ENCODE measurements around the gene HTRA2.

HTRA2 gene

DNA sequence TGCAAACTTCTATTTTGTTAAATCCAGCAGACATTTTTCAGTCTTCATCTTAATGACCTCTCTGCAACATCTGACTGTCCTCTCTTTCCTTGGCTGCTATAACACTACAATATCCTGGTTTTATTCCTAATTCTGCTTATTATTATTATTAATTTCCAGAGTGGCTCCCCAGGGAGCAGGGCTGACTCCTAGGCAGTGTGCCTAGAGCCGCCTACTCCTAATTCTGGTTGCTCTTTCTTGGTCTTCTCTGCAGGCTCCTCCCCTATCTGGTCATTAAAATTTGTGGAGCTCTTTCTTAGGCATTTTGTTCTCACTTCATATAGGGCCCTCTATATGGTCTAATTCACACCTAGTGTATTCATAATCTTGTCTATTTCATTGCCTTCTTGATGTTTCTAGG lies 13.2 kb downstream of the HTRA2 start:
- DNase-seq (ENCODE audit: low read depth in 3 of 3): no peak

DNA sequence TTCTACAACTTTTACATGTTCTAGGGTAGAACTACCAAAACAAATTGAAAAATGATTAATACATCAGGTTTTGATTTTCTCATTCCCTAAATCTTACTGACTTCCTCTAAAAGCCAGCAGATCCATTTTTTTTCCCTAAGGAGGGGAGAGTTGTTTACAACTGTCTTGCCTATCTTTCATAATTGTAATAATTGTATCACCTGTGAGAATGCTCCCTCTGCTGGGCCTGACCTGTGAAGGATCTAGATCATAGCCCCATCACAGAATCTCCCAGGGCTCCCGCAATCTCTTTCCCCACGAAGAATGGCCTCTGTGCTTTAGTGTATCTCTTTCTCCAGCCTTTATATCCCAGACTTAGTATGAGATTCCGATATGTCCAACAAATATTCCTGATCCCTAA lies 14.9 kb downstream of the HTRA2 start:
- no peak for DNase-seq (ENCODE audit: low read depth in 3 of 3)

GRCh38 chr2:74546004-74546403 lies 16.3 kb downstream of the HTRA2 start:
- DNase-seq (ENCODE audit: low read depth in 3 of 3): no peak

- DNase-seq (ENCODE audit: low read depth in 3 of 3): no peak
These were observed 18.7 kb downstream of the HTRA2 start for GRCh38 chr2:74548285-74548899.

- no peak for DNase-seq (ENCODE audit: low read depth in 3 of 3)
These were observed 19.4 kb downstream of the HTRA2 start for GRCh38 chr2:74548900-74549826.

DNA sequence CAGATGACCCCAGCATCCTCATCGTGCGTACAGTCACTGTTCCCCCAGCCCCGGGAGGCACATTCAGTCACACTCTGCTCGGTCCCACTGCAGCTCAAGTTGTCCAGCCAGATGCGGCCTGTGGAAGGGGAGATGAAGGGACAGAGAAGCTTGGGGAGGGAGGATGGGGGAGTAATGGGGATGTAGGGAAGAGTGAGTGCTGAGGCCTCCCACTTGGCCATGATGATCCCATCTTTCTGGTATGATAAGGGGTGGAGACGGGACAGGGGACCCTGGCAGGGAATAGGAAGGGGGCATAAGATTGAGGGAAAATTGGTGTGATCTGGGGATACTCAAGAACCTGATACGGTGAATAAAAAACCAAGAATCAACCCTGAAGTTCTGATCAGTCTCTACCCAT lies 20.5 kb downstream of the HTRA2 start:
- DNase-seq (ENCODE audit: low read depth in 3 of 3): no peak

GRCh38 chr2:74551530-74551929 lies 21.8 kb downstream of the HTRA2 start:
- DNase-seq (ENCODE audit: low read depth in 3 of 3): no peak

DNA sequence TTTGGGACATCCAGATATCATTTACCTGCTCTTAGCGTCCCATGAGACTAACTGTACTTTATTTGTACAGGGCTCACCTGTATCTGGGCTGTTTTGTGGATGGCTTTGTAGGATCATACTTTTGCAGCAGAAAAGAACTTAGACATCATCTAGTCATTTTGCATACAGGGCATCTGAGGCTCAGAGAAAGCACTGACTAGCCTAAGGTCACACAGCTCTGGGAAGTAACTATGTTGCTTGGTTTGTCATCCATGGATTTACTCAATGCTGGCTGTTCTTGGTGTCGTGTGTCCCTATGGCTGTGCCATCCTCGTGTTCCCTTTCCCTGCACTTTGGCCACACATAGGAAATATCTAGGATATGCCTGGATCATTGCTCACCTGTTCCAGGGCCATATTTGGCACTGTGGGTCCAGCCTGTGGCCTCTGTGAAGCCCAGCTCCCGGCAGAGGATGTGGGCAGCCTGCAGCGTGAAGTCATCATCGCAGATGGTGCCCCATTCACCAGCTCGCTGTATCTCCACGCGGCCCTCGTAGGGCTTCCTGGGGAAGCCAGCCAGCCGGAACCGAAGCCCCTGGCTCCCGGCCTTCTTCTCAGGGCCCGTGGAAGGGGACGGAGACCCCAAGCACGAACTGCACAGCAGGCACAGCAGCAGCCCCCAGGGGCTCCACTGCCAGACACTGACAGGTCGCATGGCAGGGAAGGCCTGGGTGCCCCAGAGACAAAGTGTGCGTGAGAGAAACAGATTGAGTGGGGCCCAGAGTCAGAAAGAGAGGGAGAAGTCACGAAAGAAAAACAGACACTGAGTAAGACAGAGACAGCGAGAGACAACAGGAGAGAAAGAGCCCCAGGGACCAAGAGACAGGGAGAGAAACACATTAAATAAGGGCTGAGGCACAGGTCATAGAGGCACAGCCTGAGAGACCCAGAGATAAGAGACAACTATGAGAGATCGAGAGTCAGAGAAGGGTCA lies 22.5 kb downstream of the HTRA2 start:
- DNase-seq (ENCODE audit: low read depth in 3 of 3): no peak

GRCh38 chr2:74552914-74553811 lies 23.4 kb downstream of the HTRA2 start:
- DNase-seq (ENCODE audit: low read depth in 3 of 3): no peak

- peak; percentile 67 to 83 (median 74) for DNase-seq (ENCODE audit: low read depth in 3 of 3)
These were observed 24.4 kb downstream of the HTRA2 start, which contains the start of the genes DOK1 and LOXL3 for GRCh38 chr2:74553892-74554819. Gene DOK1 (plus strand): TSS chr2:74554720. CDS start chr2:74554755, 35 bp downstream. Gene LOXL3 (minus strand): TSS chr2:74553942. CDS start chr2:74552634, 1,308 bp downstream.

DNA sequence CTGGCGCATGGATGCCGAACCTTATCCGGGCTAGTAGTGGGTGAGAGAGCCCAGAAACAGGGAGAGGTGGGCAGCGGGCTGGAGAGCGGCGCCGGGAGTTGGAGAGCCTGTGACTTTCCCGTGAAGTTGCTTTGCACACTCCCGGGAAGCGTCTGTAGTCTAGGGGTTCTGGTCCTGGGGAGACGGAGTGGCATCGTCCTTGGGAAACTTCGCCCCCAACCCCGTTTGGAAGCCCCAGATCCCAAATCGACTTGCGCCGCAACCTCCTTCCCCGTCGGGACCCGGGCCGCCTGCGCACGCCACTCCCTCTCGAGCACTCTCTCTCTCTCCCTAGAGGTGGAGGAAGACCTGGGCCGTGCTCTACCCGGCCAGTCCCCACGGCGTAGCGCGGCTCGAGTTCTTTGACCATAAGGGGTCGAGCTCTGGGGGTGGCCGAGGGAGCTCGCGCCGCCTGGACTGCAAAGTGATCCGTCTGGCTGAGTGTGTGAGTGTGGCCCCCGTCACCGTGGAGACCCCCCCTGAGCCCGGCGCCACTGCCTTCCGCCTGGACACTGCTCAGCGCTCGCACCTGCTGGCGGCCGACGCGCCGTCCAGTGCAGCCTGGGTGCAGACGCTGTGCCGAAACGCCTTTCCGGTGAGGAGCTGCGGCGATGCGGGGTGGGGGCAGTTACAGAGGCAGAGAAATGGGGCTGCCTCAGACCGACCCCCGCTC lies 25.2 kb downstream of the HTRA2 start:
- peak in 1 of 3 experiments; percentile 39 for DNase-seq (ENCODE audit: low read depth in 3 of 3)

- DNase-seq (ENCODE audit: low read depth in 3 of 3): no peak
These were observed 25.9 kb downstream of the HTRA2 start for GRCh38 chr2:74555610-74556103.

- DNase-seq (ENCODE audit: low read depth in 3 of 3): no peak
These were observed 26.4 kb downstream of the HTRA2 start for GRCh38 chr2:74556159-74556558.

GRCh38 chr2:74556831-74557370 lies 27.2 kb downstream of the HTRA2 start:
- no peak for DNase-seq (ENCODE audit: low read depth in 3 of 3)

GRCh38 chr2:74558284-74559230 lies 28.8 kb downstream of the HTRA2 start:
- no peak for DNase-seq (ENCODE audit: low read depth in 3 of 3)

DNA sequence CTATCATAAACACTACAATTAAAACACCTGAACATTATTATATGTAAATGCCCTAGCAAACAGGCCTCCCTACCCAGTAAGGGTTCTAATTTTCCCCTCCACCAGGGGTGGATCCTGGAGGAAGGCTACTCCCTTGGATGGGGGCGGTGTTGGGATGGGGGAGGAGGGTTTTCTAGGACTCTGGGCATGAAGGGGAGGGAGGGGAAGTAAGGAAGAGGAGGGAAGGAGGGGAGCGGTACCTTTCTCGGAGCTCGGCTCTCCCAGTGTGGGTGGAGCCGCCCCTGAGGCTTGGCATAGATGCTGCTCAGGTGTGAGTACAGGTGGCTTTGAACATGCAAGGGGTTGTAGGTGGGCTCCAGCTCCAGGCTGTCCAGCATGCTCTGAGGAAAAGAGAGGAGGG lies 30.2 kb downstream of the HTRA2 start:
- DNase-seq (ENCODE audit: low read depth in 3 of 3): no peak

DNA sequence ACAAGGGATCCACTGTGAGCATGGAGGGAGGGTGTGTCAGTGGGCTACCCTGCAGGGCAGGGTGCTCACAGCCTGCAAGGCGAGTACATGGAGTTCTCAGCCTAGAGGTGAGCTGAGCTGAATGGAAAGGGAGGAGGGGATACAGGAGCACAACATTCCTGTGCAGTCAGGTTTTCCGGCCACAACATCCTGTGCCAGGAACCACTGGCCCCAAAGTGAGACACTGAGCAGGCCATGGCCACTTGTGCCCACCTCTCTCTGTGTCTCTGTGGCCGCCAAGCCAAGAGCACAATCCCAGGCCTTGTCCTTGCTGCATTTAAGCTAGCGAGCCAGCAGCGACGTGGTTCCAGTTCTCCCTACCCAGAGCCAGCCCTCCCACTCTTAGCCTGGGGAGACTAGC lies 30.9 kb downstream of the HTRA2 start:
- no peak for DNase-seq (ENCODE audit: low read depth in 3 of 3)
